Mesenchymal stem cell (in vitro differentiated cells and primary cell): ENCODE measurements around the gene B4GALT4.

ENCODE experiments used
- DNase-seq: peaks from one replicate; pipeline ENCODE4 v3.0.0-alpha.2; 2013
- H2AFZ ChIP-seq: one replicate; pipeline ENCODE4 v1.6.1; 2013; ENCODE audit warnings: low read depth, mild to moderate bottlenecking, control low read depth, inconsistent platforms, low read length, moderate library complexity
- H2AK5ac ChIP-seq: 2 replicates; pipeline ENCODE4 v1.6.1; 2013; ENCODE audit warnings: low read length, moderate library complexity, mild to moderate bottlenecking, inconsistent platforms; ENCODE audit not compliant: severe bottlenecking
- H2BK120ac ChIP-seq: one replicate; pipeline ENCODE4 v1.6.1; 2013; ENCODE audit warnings: low read depth, mild to moderate bottlenecking, inconsistent platforms, low read length, moderate library complexity
- H2BK12ac ChIP-seq, 2 experiments: one replicate each; pipeline ENCODE4 v1.6.1; 2013; ENCODE audit warnings: inconsistent platforms in 2 of 2, low read length in 2 of 2, mild to moderate bottlenecking in 2 of 2, moderate library complexity in 2 of 2, control low read depth in 1 of 2
- H2BK15ac ChIP-seq: one replicate; pipeline ENCODE4 v1.6.1; 2013; ENCODE audit warnings: mild to moderate bottlenecking, low read depth, inconsistent platforms; ENCODE audit not compliant: poor library complexity, severe bottlenecking
- H2BK5ac ChIP-seq: 2 replicates; pipeline ENCODE4 v1.6.1; 2013; ENCODE audit warnings: low read depth, mild to moderate bottlenecking, low read length, control low read depth, inconsistent platforms; ENCODE audit not compliant: poor library complexity, severe bottlenecking
- H3K14ac ChIP-seq, 2 experiments: one replicate each; pipeline ENCODE4 v1.6.1; 2013; ENCODE audit warnings: inconsistent platforms in 2 of 2, low read length in 2 of 2, control low read depth in 1 of 2, mild to moderate bottlenecking in 1 of 2, moderate library complexity in 1 of 2
- H3K18ac ChIP-seq, 2 experiments: one replicate each; pipeline ENCODE4 v1.6.1; 2013; ENCODE audit warnings: inconsistent platforms in 2 of 2, low read length in 2 of 2, control low read depth in 1 of 2, low read depth in 1 of 2, mild to moderate bottlenecking in 1 of 2
- H3K23ac ChIP-seq, 2 experiments: one replicate each; pipeline ENCODE4 v1.6.1; 2013; ENCODE audit warnings: inconsistent platforms in 2 of 2, low read length in 2 of 2, mild to moderate bottlenecking in 2 of 2, moderate library complexity in 2 of 2, control low read depth in 1 of 2
- H3K27ac ChIP-seq: 2 replicates; pipeline ENCODE4 v1.5.1; 2013; ENCODE audit warnings: mild to moderate bottlenecking, moderate library complexity, low read length, control low read depth, inconsistent platforms; ENCODE audit not compliant: poor library complexity, severe bottlenecking
- H3K27me3 ChIP-seq, 2 experiments: 2 replicates each; pipeline versions ENCODE4 v1.6.1 to v1.7.0; 2013; ENCODE audit warnings: low read length in 2 of 2, mild to moderate bottlenecking in 2 of 2, moderate library complexity in 2 of 2, control low read depth in 1 of 2, inconsistent platforms in 1 of 2; ENCODE audit not compliant: control insufficient read depth in 1 of 2, insufficient read depth in 1 of 2
- H3K36me3 ChIP-seq, 2 experiments: 2 replicates each; pipeline versions ENCODE4 v1.6.1 to v1.7.0; 2013; ENCODE audit warnings: low read length in 2 of 2, control low read depth in 1 of 2, inconsistent platforms in 1 of 2, low read depth in 1 of 2, mild to moderate bottlenecking in 1 of 2; ENCODE audit not compliant: insufficient read depth in 2 of 2, control insufficient read depth in 1 of 2
- H3K4ac ChIP-seq, 2 experiments: one replicate each; pipeline ENCODE4 v1.6.1; 2013; ENCODE audit warnings: inconsistent platforms in 2 of 2, low read length in 2 of 2, mild to moderate bottlenecking in 2 of 2, moderate library complexity in 2 of 2, control low read depth in 1 of 2, low read depth in 1 of 2
- H3K4me1 ChIP-seq: 2 replicates; pipeline ENCODE4 v1.6.1; 2013; ENCODE audit warnings: low read depth, low read length, control low read depth; ENCODE audit not compliant: control insufficient read depth, insufficient read depth
- H3K4me2 ChIP-seq: 2 replicates; pipeline ENCODE4 v1.6.1; 2013; ENCODE audit warnings: low read length, mild to moderate bottlenecking, inconsistent platforms; ENCODE audit not compliant: poor library complexity, severe bottlenecking
- H3K4me3 ChIP-seq, 2 experiments: 2 replicates each; pipeline versions ENCODE4 v1.5.1 to v1.7.0; 2013; ENCODE audit warnings: low read length in 2 of 2, mild to moderate bottlenecking in 2 of 2, control low read depth in 1 of 2, low read depth in 1 of 2; ENCODE audit not compliant: insufficient read depth in 1 of 2
- H3K79me1 ChIP-seq: replicated peaks from 2 replicates; pipeline ENCODE4 v1.6.1; 2013; ENCODE audit warnings: mild to moderate bottlenecking, control low read depth, low read length, inconsistent platforms; ENCODE audit not compliant: poor library complexity, severe bottlenecking
- H3K9ac ChIP-seq: 2 replicates; pipeline ENCODE4 v1.7.0; 2013; ENCODE audit warnings: mild to moderate bottlenecking, low read length, moderate library complexity
- H3K9me3 ChIP-seq: 2 replicates; pipeline ENCODE4 v1.7.0; 2013; ENCODE audit warnings: mild to moderate bottlenecking, low read length; ENCODE audit not compliant: control insufficient read depth
- H4K8ac ChIP-seq: one replicate; pipeline ENCODE4 v1.6.1; 2013; ENCODE audit warnings: inconsistent platforms, mild to moderate bottlenecking, low read length, moderate library complexity
- H4K91ac ChIP-seq: one replicate; pipeline ENCODE4 v1.6.1; 2013; ENCODE audit warnings: mild to moderate bottlenecking, low read length, inconsistent platforms
- WGBS: methylation state at CpG from one replicate; pipeline ENCODE4 v1.1.7; 2013; ENCODE audit warnings: mixed read lengths; 5-methylcytosine and 5-hydroxymethylcytosine counted together

The B4GALT4 gene

DNA sequence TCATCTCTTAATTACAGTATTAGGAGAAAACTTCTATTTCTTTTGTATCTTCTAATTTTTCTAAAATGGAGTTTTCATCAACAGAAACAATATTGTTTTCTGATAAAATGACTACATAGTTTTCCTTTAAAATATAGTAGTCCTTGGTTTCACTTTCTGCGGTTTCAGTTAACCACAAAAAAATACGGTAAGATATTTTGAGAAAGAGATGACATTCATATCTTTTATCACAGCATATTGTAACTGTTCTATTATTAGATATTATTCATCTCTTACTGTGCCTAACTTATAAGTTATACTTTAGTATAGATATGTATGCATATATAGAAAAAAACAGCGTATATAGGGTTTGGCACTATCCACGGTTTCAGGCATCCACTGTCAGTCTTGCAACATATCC, 2.3 kb downstream of the B4GALT4 start:
- peaks cover 7% of the 10 kb centered on the region for H3K79me1 ChIP-seq
- no peak overlapping the region for H2BK5ac ChIP-seq
- H3K27me3 ChIP-seq, result no peaks in the 10 kb centered on the region
- H3K4me1 ChIP-seq, result peaks cover 5% of the 10 kb centered on the region
- H2BK12ac ChIP-seq, result no peak overlapping the region
- H3K4ac ChIP-seq, result no peak overlapping the region
- peak overlapping the region; percentile 98 for H3K9ac ChIP-seq
- H2BK120ac ChIP-seq, result no peak overlapping the region
- no peak overlapping the region for H3K14ac ChIP-seq
- H3K9me3 ChIP-seq, result no peaks in the 10 kb centered on the region
- H3K23ac ChIP-seq, result no peak overlapping the region
- no peak overlapping the region for H4K91ac ChIP-seq
- DNase-seq, result no peak
- no peak overlapping the region for H3K27ac ChIP-seq
- peak overlapping the region; percentile 79 for H3K4me2 ChIP-seq
- H2AK5ac ChIP-seq, result no peak overlapping the region
- H3K36me3 ChIP-seq, result peaks cover 3 to 20% of the 10 kb centered on the region in 2 experiments
- WGBS, result 100% methylated on average over 1 of the region's 4 CpGs
- H3K18ac ChIP-seq, result no peak overlapping the region
- peak overlapping the region in 1 of 2 experiments; percentile 95 for H3K4me3 ChIP-seq
- no peak overlapping the region for H2BK15ac ChIP-seq
- H2AFZ ChIP-seq, result no peak overlapping the region
- no peak overlapping the region for H4K8ac ChIP-seq

DNA sequence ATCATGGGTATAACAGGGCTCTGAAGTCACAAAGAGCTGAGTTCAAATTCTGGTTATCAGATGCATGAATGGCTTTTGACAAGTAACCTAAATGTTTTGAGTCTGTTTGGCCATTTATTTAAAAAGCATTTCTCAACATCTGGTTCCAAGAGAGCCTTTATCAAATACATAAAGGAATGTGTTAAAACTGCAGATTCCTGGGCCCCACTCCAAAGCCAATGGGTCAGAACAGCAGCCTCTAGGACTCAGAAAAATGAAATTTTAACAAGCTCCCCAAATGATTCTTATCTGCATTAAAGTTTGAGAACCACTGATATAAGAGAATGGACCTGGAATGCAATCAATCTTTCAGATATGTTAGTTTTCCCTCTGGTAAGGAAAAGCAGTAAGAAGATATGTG, 3.4 kb downstream of the B4GALT4 start:
- Histone ChIP-seq H3K14ac (no peak overlapping the region), H3K4me2 (no peak overlapping the region), H3K27me3 (no peaks in the 10 kb centered on the region), H3K4me3 (no peak overlapping the region), H3K9ac (no peak overlapping the region), H3K79me1 (peaks cover 13% of the 10 kb centered on the region), H2BK5ac (no peak overlapping the region), H2BK15ac (no peak overlapping the region), H2AK5ac (no peak overlapping the region), H4K8ac (no peak overlapping the region), H3K4ac (no peak overlapping the region), H3K18ac (no peak overlapping the region), H2BK120ac (no peak overlapping the region), H3K4me1 (peaks cover 5% of the 10 kb centered on the region), H3K23ac (no peak overlapping the region), H2AFZ (no peak overlapping the region), H3K36me3 (peaks cover 8 to 26% of the 10 kb centered on the region in 2 experiments), H3K9me3 (no peaks in the 10 kb centered on the region), H3K27ac (no peak overlapping the region), H4K91ac (no peak overlapping the region), H2BK12ac (no peak overlapping the region)
- no peak for DNase-seq

DNA sequence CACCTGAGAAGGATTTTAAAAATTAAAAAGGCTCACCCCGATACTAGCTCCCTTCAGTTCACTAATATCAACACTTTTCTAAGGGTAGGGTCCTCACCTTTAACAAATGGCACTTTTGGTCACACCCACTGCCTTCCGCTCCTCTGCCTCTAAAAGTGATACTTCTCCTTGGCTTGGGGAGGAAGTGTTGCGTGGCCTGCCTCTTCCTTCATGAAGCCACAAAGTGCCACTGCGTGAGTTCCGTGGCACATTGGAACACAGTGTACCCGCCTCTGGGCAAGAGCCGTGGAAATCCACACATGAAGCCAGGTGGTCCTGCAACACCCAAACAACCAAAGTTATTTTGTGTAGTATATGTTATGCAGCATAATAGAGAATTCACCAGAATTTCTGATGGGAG, 3.9 kb downstream of the B4GALT4 start:
- no peak overlapping the region for H3K4me3 ChIP-seq
- H3K9ac ChIP-seq, result no peak overlapping the region
- H3K27me3 ChIP-seq, result no peaks in the 10 kb centered on the region
- H3K23ac ChIP-seq, result no peak overlapping the region
- H2BK15ac ChIP-seq, result no peak overlapping the region
- H3K18ac ChIP-seq, result no peak overlapping the region
- no peak overlapping the region for H2BK12ac ChIP-seq
- no peak overlapping the region for H3K14ac ChIP-seq
- no peaks in the 10 kb centered on the region for H3K9me3 ChIP-seq
- no peak for DNase-seq
- H3K4me1 ChIP-seq, result peaks cover 5% of the 10 kb centered on the region
- no peak overlapping the region for H2BK120ac ChIP-seq
- peaks cover 14% of the 10 kb centered on the region for H3K79me1 ChIP-seq
- no peak overlapping the region for H4K91ac ChIP-seq
- no peak overlapping the region for H2AFZ ChIP-seq
- H4K8ac ChIP-seq, result no peak overlapping the region
- H2AK5ac ChIP-seq, result no peak overlapping the region
- 98% methylated on average over 5 of the region's 7 CpGs for WGBS
- H3K27ac ChIP-seq, result no peak overlapping the region
- H2BK5ac ChIP-seq, result no peak overlapping the region
- H3K36me3 ChIP-seq, result peaks cover 8 to 31% of the 10 kb centered on the region in 2 experiments
- no peak overlapping the region for H3K4me2 ChIP-seq
- no peak overlapping the region for H3K4ac ChIP-seq

DNA sequence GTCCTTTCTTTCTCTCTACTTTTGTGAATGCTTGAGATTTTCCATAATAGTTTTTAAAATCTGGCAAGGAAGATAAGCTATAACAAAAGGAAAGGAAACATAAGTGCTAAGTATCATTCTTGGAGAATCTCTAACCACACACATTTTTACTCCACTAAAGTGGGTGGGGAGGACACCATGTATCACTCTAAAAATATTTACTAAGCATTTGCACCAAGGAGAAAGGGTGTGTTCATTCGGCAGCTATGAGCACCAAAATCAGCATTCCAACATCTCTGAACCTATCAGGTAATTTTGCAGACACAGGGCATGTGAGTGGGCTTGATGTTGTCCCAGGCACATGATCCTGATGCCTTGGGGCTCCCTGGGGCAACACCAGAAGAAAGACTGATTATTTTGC, 5.5 kb downstream of the B4GALT4 start:
- Histone ChIP-seq H3K79me1 (peaks cover 17% of the 10 kb centered on the region), H3K27ac (peak overlapping the region; percentile 52), H2AK5ac (no peak overlapping the region), H3K4me2 (no peak overlapping the region), H3K4me1 (peaks cover 5% of the 10 kb centered on the region), H2BK120ac (no peak overlapping the region), H3K9ac (peak overlapping the region; percentile 71), H3K9me3 (no peaks in the 10 kb centered on the region), H3K27me3 (no peaks in the 10 kb centered on the region), H3K14ac (no peak overlapping the region), H3K18ac (no peak overlapping the region), H3K36me3 (peaks cover 12 to 43% of the 10 kb centered on the region in 2 experiments), H2AFZ (no peak overlapping the region), H2BK15ac (no peak overlapping the region), H4K91ac (no peak overlapping the region), H2BK12ac (no peak overlapping the region), H4K8ac (no peak overlapping the region), H3K23ac (no peak overlapping the region), H3K4me3 (peak overlapping the region in 1 of 2 experiments; percentile 15), H2BK5ac (no peak overlapping the region), H3K4ac (no peak overlapping the region)
- DNase-seq, result peak; percentile 27
- WGBS, result 29% methylated on average over 1 of the region's 1 CpG
